ENCODE data around the gene SMIM24. TPM values are rescaled to one million over a fixed set of nuclear protein-coding genes. Genes with fewer than 3 reads are reported as not detected.

Gene SMIM24
- total and polyA plus RNA-seq, 10 of the 15 experiments (the other 5 are each of a cell fraction or from before 2014, with no cell fraction given) = 0.14 to 0.44 (median 0.23) TPM; not detected in 4

GRCh38 chr19:3463714-3464586, 16.4 kb downstream of the SMIM24 start (continued):
- TF ChIP-seq NKRF (conservative IDR thresholded peaks at IDR 0.05) (no peak), KAT2A (conservative IDR thresholded peaks at IDR 0.05; ENCODE audit: control insufficient read depth, low read depth, low read length) (no peak), TAF1 (IDR thresholded peaks at IDR 0.05; ENCODE audit: borderline replicate concordance, low read depth, low read length) (no peak), GABPA (IDR thresholded peaks at IDR 0.05; ENCODE audit: low read depth) (no peak), IRF5 (IDR thresholded peaks at IDR 0.05; ENCODE audit: borderline replicate concordance) (no peak), CBFB (IDR thresholded peaks at IDR 0.05; ENCODE audit: low read depth) (no peak), CEBPB (IDR thresholded peaks at IDR 0.05; ENCODE audit: borderline replicate concordance in 1 of 2, low read depth in 2 of 2, low read length in 2 of 2) (no peak), ATF3 (IDR thresholded peaks at IDR 0.05; ENCODE audit: borderline replicate concordance, extremely low read depth, low read depth, low read length) (no peak), SIN3A (IDR thresholded peaks at IDR 0.05; ENCODE audit: low read depth, low read length) (no peak), BHLHE40 (IDR thresholded peaks at IDR 0.05; ENCODE audit: borderline replicate concordance in 1 of 2, low read depth in 2 of 2, low read length in 1 of 2) (no peak)
